Panc1 (cell line): Measurements from ENCODE around the gene B3GAT3.

Source experiments
- CTCF ChIP-seq: fragments of 450-650 bp; IDR thresholded peaks from 2 replicates; pipeline ENCODE4 v1.5.1; 2017; ENCODE audit warnings: mild to moderate bottlenecking
- REST ChIP-seq, 2 experiments: IDR thresholded peaks; 2 replicates each; pipeline ENCODE4 v1.6.1; 2011 to 2012; ENCODE audit warnings: low read depth in 2 of 2, control low read depth in 1 of 2, low read length in 1 of 2, mild to moderate bottlenecking in 1 of 2, moderate library complexity in 1 of 2; ENCODE audit not compliant: insufficient read depth in 1 of 2
- TCF7L2 ChIP-seq: IDR thresholded peaks from 2 replicates; pipeline ENCODE4 v1.6.1; 2011; ENCODE audit warnings: mild to moderate bottlenecking, low read depth, low read length, inconsistent platforms

- TF ChIP-seq REST (IDR thresholded peaks at IDR 0.05; ENCODE audit: insufficient read depth in 1 of 2, low read depth in 2 of 2, low read length in 1 of 2) (no peak), CTCF (no peak), TCF7L2 (no peak)
These were observed 29.5 kb downstream of the B3GAT3 start for GRCh38 chr11:62592146-62592815.
